BE2C (cell line): ENCODE data around the gene HK2.

ENCODE experiments used
- DNase-seq: peaks from one replicate; pipeline ENCODE4 v3.0.0-alpha.2; 2020
- H3K27me3 ChIP-seq: fragments of 250-450 bp; sonication (Bioruptor Pico); 2 replicates; pipeline ENCODE4 v1.5.1; 2020; ENCODE audit warnings: mild to moderate bottlenecking
- H3K36me3 ChIP-seq: fragments of 250-450 bp; sonication (Bioruptor Pico); 2 replicates; pipeline ENCODE4 v1.5.1; 2020; ENCODE audit warnings: mild to moderate bottlenecking
- H3K4me1 ChIP-seq: fragments of 250-450 bp; sonication (Bioruptor Pico); 2 replicates; pipeline ENCODE4 v1.5.1; 2020
- H3K4me3 ChIP-seq: 2 replicates; pipeline ENCODE4 v1.5.1; 2011; ENCODE audit warnings: low read depth, low read length
- H3K9me3 ChIP-seq: fragments of 250-450 bp; sonication (Bioruptor Pico); 2 replicates; pipeline ENCODE4 v1.5.1; 2020
- CTCF ChIP-seq: IDR thresholded peaks from 2 replicates; pipeline ENCODE4 v1.5.1; 2012; ENCODE audit warnings: mild to moderate bottlenecking, low read depth, low read length

The HK2 gene

GRCh38 chr2:74910245-74910644, 76.3 kb downstream of the HK2 start:
- no peak for DNase-seq
- H3K9me3 ChIP-seq: no peaks in the 10 kb centered on the region
- H3K4me1 ChIP-seq: no peaks in the 10 kb centered on the region
- no peaks in the 10 kb centered on the region for H3K36me3 ChIP-seq
- no peak overlapping the region for H3K4me3 ChIP-seq
- H3K27me3 ChIP-seq: no peaks in the 10 kb centered on the region
- no peak for TF ChIP-seq CTCF

GRCh38 chr2:74911061-74911460, 77.1 kb downstream of the HK2 start:
- Histone ChIP-seq H3K4me3 (no peak overlapping the region), H3K4me1 (no peaks in the 10 kb centered on the region), H3K27me3 (no peaks in the 10 kb centered on the region), H3K36me3 (no peaks in the 10 kb centered on the region), H3K9me3 (no peaks in the 10 kb centered on the region)
- DNase-seq: no peak
- TF ChIP-seq CTCF: no peak

GRCh38 chr2:74915743-74916142, 81.8 kb downstream of the HK2 start:
- H3K27me3 ChIP-seq: no peaks in the 10 kb centered on the region
- H3K4me3 ChIP-seq: no peak overlapping the region
- no peak for TF ChIP-seq CTCF
- H3K36me3 ChIP-seq: no peaks in the 10 kb centered on the region
- no peaks in the 10 kb centered on the region for H3K9me3 ChIP-seq
- no peak for DNase-seq
- no peaks in the 10 kb centered on the region for H3K4me1 ChIP-seq

- Histone ChIP-seq H3K27me3 (no peaks in the 10 kb centered on the region), H3K4me3 (no peak overlapping the region), H3K4me1 (no peaks in the 10 kb centered on the region), H3K36me3 (no peaks in the 10 kb centered on the region), H3K9me3 (no peaks in the 10 kb centered on the region)
- no peak for DNase-seq
- no peak for TF ChIP-seq CTCF
Observed at GRCh38 chr2:74916394-74916793, 82.5 kb downstream of the HK2 start.

- no peak for DNase-seq
- TF ChIP-seq CTCF: no peak
- H3K4me1 ChIP-seq: no peaks in the 10 kb centered on the region
- no peak overlapping the region for H3K4me3 ChIP-seq
- no peaks in the 10 kb centered on the region for H3K9me3 ChIP-seq
- no peaks in the 10 kb centered on the region for H3K27me3 ChIP-seq
- H3K36me3 ChIP-seq: no peaks in the 10 kb centered on the region
Observed at GRCh38 chr2:74917702-74918619, 84.0 kb downstream of the HK2 start.

GRCh38 chr2:74919827-74920226, 85.9 kb downstream of the HK2 start:
- peak overlapping the region; percentile 14; the same call in 1 of the 2 replicates for H3K4me3 ChIP-seq
- no peaks in the 10 kb centered on the region for H3K4me1 ChIP-seq
- DNase-seq: peak; percentile 69
- H3K27me3 ChIP-seq: no peaks in the 10 kb centered on the region
- H3K9me3 ChIP-seq: no peaks in the 10 kb centered on the region
- peak; percentile 51 for TF ChIP-seq CTCF
- H3K36me3 ChIP-seq: no peaks in the 10 kb centered on the region
